ENCODE results near the gene FLYWCH2. TPM values are rescaled to one million over a fixed set of nuclear protein-coding genes. Genes with fewer than 3 reads are reported as not detected.

FLYWCH2 gene
- total RNA-seq, 2 experiments from 2014 or later = 23.9 to 38.7 TPM

DNA sequence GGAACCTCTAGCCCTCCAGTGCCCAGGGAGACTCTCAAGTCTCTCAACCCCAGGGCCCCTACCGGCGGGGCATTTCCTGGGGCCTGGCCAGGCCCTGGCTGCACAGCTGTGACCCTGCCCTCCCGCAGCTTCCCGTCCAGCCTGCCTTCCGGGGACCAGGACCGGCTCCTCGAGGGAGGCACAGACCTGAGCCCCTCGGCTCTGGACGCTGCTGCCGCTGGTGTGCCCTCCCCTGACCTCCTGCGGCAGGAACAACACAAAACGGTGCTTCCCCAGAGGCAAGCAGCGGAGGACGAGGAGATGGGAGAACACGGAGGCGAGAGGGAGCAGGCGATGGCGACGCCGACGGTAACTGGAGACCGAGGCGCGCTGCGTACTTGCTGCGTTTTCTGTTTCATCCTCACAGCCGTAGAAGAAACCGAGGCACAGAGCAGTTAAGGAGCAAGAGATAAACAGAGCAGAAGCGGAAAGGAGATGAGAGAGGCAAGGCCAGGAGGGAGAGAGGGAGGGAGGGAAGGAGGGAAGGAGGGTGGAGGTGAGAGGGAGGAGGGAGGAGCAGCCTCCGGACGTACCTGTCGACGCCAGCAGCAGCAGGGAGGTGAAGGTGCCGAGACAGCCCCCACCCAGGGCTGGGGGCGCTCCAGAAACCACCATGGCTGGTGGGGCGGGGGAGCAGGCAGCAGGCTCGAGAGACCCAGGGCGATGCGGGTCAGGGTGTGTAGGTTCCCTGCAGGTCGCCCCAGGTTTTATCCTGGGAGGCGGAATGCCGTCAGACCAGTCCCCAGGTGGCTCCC lies 25.4 kb upstream of the FLYWCH2 start, which contains the start of gene PRSS22:
Gene PRSS22, minus strand, starts transcription at position 720 of the 794 bp plus-strand sequence. Its CDS starts 66 bp downstream, at position 654.
- no peaks in the 10 kb centered on the region for H3K4me1 ChIP-seq (ENCODE audit: insufficient read depth, low read length, poor library complexity, severe bottlenecking)
- no peaks in the 10 kb centered on the region for H3K79me2 ChIP-seq (ENCODE audit: insufficient read depth, low read depth, low read length)
- no peak within 1 kb of the TSS for H3K27ac ChIP-seq (ENCODE audit: low read depth, low read length, poor library complexity, severe bottlenecking)
- ChIA-PET CTCF (ENCODE audit: unreplicated experiment) (no interaction called here), POLR2A (no interaction called here)
- DNase-seq (ENCODE audit: low spot score) = no peak
- TF ChIP-seq, protein P1, sequence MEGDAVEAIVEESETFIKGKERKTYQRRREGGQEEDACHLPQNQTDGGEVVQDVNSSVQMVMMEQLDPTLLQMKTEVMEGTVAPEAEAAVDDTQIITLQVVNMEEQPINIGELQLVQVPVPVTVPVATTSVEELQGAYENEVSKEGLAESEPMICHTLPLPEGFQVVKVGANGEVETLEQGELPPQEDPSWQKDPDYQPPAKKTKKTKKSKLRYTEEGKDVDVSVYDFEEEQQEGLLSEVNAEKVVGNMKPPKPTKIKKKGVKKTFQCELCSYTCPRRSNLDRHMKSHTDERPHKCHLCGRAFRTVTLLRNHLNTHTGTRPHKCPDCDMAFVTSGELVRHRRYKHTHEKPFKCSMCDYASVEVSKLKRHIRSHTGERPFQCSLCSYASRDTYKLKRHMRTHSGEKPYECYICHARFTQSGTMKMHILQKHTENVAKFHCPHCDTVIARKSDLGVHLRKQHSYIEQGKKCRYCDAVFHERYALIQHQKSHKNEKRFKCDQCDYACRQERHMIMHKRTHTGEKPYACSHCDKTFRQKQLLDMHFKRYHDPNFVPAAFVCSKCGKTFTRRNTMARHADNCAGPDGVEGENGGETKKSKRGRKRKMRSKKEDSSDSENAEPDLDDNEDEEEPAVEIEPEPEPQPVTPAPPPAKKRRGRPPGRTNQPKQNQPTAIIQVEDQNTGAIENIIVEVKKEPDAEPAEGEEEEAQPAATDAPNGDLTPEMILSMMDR (conservative IDR thresholded peaks at IDR 0.05; ENCODE audit: low read length) = no peak
- TF ChIP-seq EZH2phosphoT487 (IDR thresholded peaks at IDR 0.05; ENCODE audit: borderline replicate concordance, low read depth, low read length) = no peak
- no TSS peak for BruUV-seq (replicated peaks)
- no peak within 1 kb of the TSS for H3K4me2 ChIP-seq (ENCODE audit: low read length)
- H3K9me2 ChIP-seq (ENCODE audit: insufficient read depth, low read length) = no peaks in the 10 kb centered on the region
- H3K4me3 ChIP-seq (ENCODE audit: low read depth, low read length, poor library complexity, severe bottlenecking) = no peak within 1 kb of the TSS
- H3K9me3 ChIP-seq (ENCODE audit: low read length) = no peaks in the 10 kb centered on the region
- H2AFZ ChIP-seq (ENCODE audit: low read length) = no peak within 1 kb of the TSS
- no peaks in the 10 kb centered on the region for H3K36me3 ChIP-seq (ENCODE audit: insufficient read depth, low read length)
- H4K20me1 ChIP-seq (ENCODE audit: insufficient read depth, low read length) = no peaks in the 10 kb centered on the region
- intact Hi-C loops (cut with micrococcal nuclease; ENCODE audit: unreplicated experiment) = loop anchor here (10.0 kb wide), 1 partner anchor 63 kb away; the partner anchor contains the start of gene PRSS41

DNA sequence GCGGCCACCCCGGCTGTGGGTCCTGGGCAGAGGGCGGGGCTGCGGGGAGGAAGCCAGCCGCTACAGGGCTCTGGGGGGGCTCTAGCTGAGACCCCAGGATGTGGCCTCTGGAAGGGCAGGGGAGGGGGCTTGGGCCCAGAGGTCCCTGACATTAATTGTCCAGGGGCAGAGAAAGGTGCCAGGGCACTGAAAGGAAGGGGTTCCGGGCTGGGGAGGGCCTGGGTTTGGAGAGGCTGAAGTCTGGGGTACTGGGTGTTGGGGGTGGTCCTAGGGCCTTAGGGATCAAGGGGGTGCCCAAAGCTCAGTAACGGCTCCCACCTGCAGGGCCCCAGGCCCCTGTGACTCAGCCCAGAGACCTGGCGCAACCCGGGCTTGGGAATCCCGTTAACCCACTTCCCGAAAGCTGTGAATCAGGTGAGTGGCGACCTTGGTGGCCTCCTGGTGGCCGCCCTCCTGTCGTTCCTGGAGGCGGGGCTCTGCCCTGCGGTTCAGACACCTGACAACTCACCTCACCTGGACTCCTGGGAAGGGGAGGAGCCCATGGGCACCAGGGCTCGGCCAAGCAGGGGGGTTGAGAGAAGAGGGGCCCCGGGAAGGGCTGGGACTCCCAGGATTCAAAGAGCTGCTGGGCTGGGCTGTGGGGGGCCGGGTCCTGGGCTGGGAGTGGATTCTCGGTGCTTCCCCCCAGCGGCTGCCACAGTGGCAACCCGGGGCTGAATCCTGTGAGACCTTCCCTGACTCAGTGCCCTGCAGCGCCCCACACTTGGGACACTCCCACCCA lies 24.6 kb upstream of the FLYWCH2 start:
- no peaks in the 10 kb centered on the region for H3K79me2 ChIP-seq (ENCODE audit: insufficient read depth, low read depth, low read length)
- H3K9me3 ChIP-seq (ENCODE audit: low read length) = no peaks in the 10 kb centered on the region
- no peak overlapping the region for H2AFZ ChIP-seq (ENCODE audit: low read length)
- ChIA-PET CTCF (ENCODE audit: unreplicated experiment) (no interaction called here), POLR2A (no interaction called here)
- H3K4me2 ChIP-seq (ENCODE audit: low read length) = no peak overlapping the region
- H3K27ac ChIP-seq (ENCODE audit: low read depth, low read length, poor library complexity, severe bottlenecking) = no peak overlapping the region
- H3K4me1 ChIP-seq (ENCODE audit: insufficient read depth, low read length, poor library complexity, severe bottlenecking) = no peaks in the 10 kb centered on the region
- no peaks in the 10 kb centered on the region for H3K36me3 ChIP-seq (ENCODE audit: insufficient read depth, low read length)
- no peaks in the 10 kb centered on the region for H3K9me2 ChIP-seq (ENCODE audit: insufficient read depth, low read length)
- TF ChIP-seq EZH2phosphoT487 (IDR thresholded peaks at IDR 0.05; ENCODE audit: borderline replicate concordance, low read depth, low read length) = no peak
- TF ChIP-seq, protein P1 (conservative IDR thresholded peaks at IDR 0.05; ENCODE audit: low read length) = peak; percentile 35; the same call in 1 of the 2 replicates
- no TSS peak for BruUV-seq (replicated peaks)
- H4K20me1 ChIP-seq (ENCODE audit: insufficient read depth, low read length) = no peaks in the 10 kb centered on the region
- intact Hi-C loops (cut with micrococcal nuclease; ENCODE audit: unreplicated experiment) = loop anchor here (10.0 kb wide), 1 partner anchor 64 kb away; the partner anchor contains the start of gene PRSS41
- no peak for DNase-seq (ENCODE audit: low spot score)
- H3K4me3 ChIP-seq (ENCODE audit: low read depth, low read length, poor library complexity, severe bottlenecking) = no peak overlapping the region

Data from OCI-LY7 (cell line).